Mesothelial cell of epicardium (in vitro differentiated cells): ENCODE results near the gene ECEL1. TPM values are rescaled to one million over a fixed set of nuclear protein-coding genes. Genes with fewer than 3 reads are reported as not detected.

Experiments
- DNase-seq, 2 experiments: peaks; one replicate each; pipeline ENCODE4 v3.0.0; 2021; ENCODE audit warnings: low spot score in 2 of 2; ENCODE audit not compliant: unreplicated experiment in 2 of 2
- H3K27ac Mint-ChIP-seq: 2 replicates; pipeline ENCODE4 v1.8.0; 2021; ENCODE audit warnings: mixed read lengths
- H3K27me3 Mint-ChIP-seq: 2 replicates; pipeline ENCODE4 v1.8.0; 2021; ENCODE audit warnings: low read depth, mixed read lengths
- H3K36me3 Mint-ChIP-seq: 2 replicates; pipeline ENCODE4 v1.8.0; 2021; ENCODE audit warnings: mixed read lengths
- H3K4me1 Mint-ChIP-seq: 2 replicates; pipeline ENCODE4 v1.8.0; 2021; ENCODE audit warnings: mixed read lengths
- H3K4me3 Mint-ChIP-seq: 2 replicates; pipeline ENCODE4 v1.8.0; 2021; ENCODE audit warnings: mild to moderate bottlenecking, moderate library complexity, mixed read lengths
- H3K9me3 Mint-ChIP-seq: 2 replicates; pipeline ENCODE4 v1.8.0; 2021; ENCODE audit warnings: mixed read lengths
- CTCF ChIP-seq: fragments of 200-600 bp; sonication (generic); IDR thresholded peaks from one replicate; pipeline ENCODE4 v1.5.0; 2021; ENCODE audit warnings: antibody characterized with exemption; ENCODE audit not compliant: unreplicated experiment
- total RNA-seq: library from RNA; stranded (reverse); gene quantifications from 3 replicates; pipeline ENCODE4 v1.2.1, GENCODE V29; 2021

Gene ECEL1
- total RNA-seq, 1 donor from 2014 or later, result 8.8 TPM

GRCh38 chr2:232459419-232460035, 28.1 kb downstream of the ECEL1 start:
- peaks cover 11% of the 10 kb centered on the region for H3K4me1 Mint-ChIP-seq
- H3K27me3 Mint-ChIP-seq, result peaks cover 58% of the 10 kb centered on the region
- H3K4me3 Mint-ChIP-seq, result no peak overlapping the region
- TF ChIP-seq CTCF, result no peak
- no peak overlapping the region for H3K27ac Mint-ChIP-seq
- no peaks in the 10 kb centered on the region for H3K9me3 Mint-ChIP-seq
- H3K36me3 Mint-ChIP-seq, result no peaks in the 10 kb centered on the region
- no peak for DNase-seq

- Mint-ChIP-seq H3K4me1 (peaks cover 11% of the 10 kb centered on the region), H3K9me3 (no peaks in the 10 kb centered on the region), H3K27ac (no peak overlapping the region), H3K27me3 (peaks cover 60% of the 10 kb centered on the region), H3K4me3 (no peak overlapping the region), H3K36me3 (no peaks in the 10 kb centered on the region)
- TF ChIP-seq CTCF, result no peak
- no peak for DNase-seq
Observed at GRCh38 chr2:232458661-232459418, 28.8 kb downstream of the ECEL1 start.

GRCh38 chr2:232458051-232458660, 29.5 kb downstream of the ECEL1 start:
- peaks cover 11% of the 10 kb centered on the region for H3K4me1 Mint-ChIP-seq
- TF ChIP-seq CTCF, result no peak
- H3K27ac Mint-ChIP-seq, result no peak overlapping the region
- DNase-seq, result no peak
- H3K4me3 Mint-ChIP-seq, result no peak overlapping the region
- H3K9me3 Mint-ChIP-seq, result no peaks in the 10 kb centered on the region
- no peaks in the 10 kb centered on the region for H3K36me3 Mint-ChIP-seq
- peaks cover 60% of the 10 kb centered on the region for H3K27me3 Mint-ChIP-seq

GRCh38 chr2:232457121-232458011, 30.3 kb downstream of the ECEL1 start:
- no peak overlapping the region for H3K27ac Mint-ChIP-seq
- TF ChIP-seq CTCF, result no peak
- H3K4me1 Mint-ChIP-seq, result peaks cover 7% of the 10 kb centered on the region
- no peaks in the 10 kb centered on the region for H3K9me3 Mint-ChIP-seq
- peaks cover 58% of the 10 kb centered on the region for H3K27me3 Mint-ChIP-seq
- no peaks in the 10 kb centered on the region for H3K36me3 Mint-ChIP-seq
- H3K4me3 Mint-ChIP-seq, result no peak overlapping the region
- DNase-seq, result no peak

- no peak for DNase-seq
- no peak overlapping the region for H3K27ac Mint-ChIP-seq
- peaks cover 5% of the 10 kb centered on the region for H3K4me1 Mint-ChIP-seq
- H3K4me3 Mint-ChIP-seq, result no peak overlapping the region
- H3K27me3 Mint-ChIP-seq, result peaks cover 55% of the 10 kb centered on the region
- no peaks in the 10 kb centered on the region for H3K36me3 Mint-ChIP-seq
- TF ChIP-seq CTCF, result no peak
- H3K9me3 Mint-ChIP-seq, result no peaks in the 10 kb centered on the region
Observed at GRCh38 chr2:232456296-232457120, 31.1 kb downstream of the ECEL1 start.
